Measurements from ENCODE around the gene HOXD12.

HOXD12 gene

GRCh38 chr2:176118601-176119339, 19.2 kb downstream of the HOXD12 start:
- DNase-seq (ENCODE audit: low spot score), result peak; percentile 67

- DNase-seq (ENCODE audit: low spot score), result no peak
Observed at GRCh38 chr2:176120364-176121189, 21.0 kb downstream of the HOXD12 start.

- no peak for DNase-seq (ENCODE audit: low spot score)
Observed at GRCh38 chr2:176121190-176122051, 21.8 kb downstream of the HOXD12 start.

GRCh38 chr2:176122052-176122682, 22.6 kb downstream of the HOXD12 start:
- DNase-seq (ENCODE audit: low spot score), result no peak

- DNase-seq (ENCODE audit: low spot score), result no peak
Observed at GRCh38 chr2:176122683-176123410, 23.3 kb downstream of the HOXD12 start, which contains the start of gene HOXD9. Gene HOXD9, plus strand, starts transcription at chr2:176122719. Its CDS starts 50 bp downstream, at chr2:176122769.

GRCh38 chr2:176123411-176124109, 24.0 kb downstream of the HOXD12 start:
- no peak for DNase-seq (ENCODE audit: low spot score)

- no peak for DNase-seq (ENCODE audit: low spot score)
Observed at GRCh38 chr2:176124110-176124946, 24.7 kb downstream of the HOXD12 start.

- DNase-seq (ENCODE audit: low spot score), result no peak
Observed at GRCh38 chr2:176124947-176125771, 25.6 kb downstream of the HOXD12 start.

- DNase-seq (ENCODE audit: low spot score), result no peak
Observed at GRCh38 chr2:176125772-176126054, 26.1 kb downstream of the HOXD12 start.

GRCh38 chr2:176126929-176127773, 27.6 kb downstream of the HOXD12 start:
- peak; percentile 59 for DNase-seq (ENCODE audit: low spot score)

- DNase-seq (ENCODE audit: low spot score), result no peak
Observed at GRCh38 chr2:176127774-176128072, 28.1 kb downstream of the HOXD12 start.

- no peak for DNase-seq (ENCODE audit: low spot score)
Observed at GRCh38 chr2:176128172-176128981, 28.8 kb downstream of the HOXD12 start.

GRCh38 chr2:176128982-176129796, 29.6 kb downstream of the HOXD12 start, which contains the start of gene HOXD8:
Gene HOXD8, plus strand, starts transcription at chr2:176129705. Its CDS starts 662 bp downstream, at chr2:176130367.
- peak; percentile 79 for DNase-seq (ENCODE audit: low spot score)

- DNase-seq (ENCODE audit: low spot score), result peak; percentile 50
Observed at GRCh38 chr2:176129813-176130146, 30.2 kb downstream of the HOXD12 start.

GRCh38 chr2:176130147-176130956, 30.8 kb downstream of the HOXD12 start:
- DNase-seq (ENCODE audit: low spot score), result peak; percentile 62

Measured in LoVo (cell line).